Pons (tissue), 1 donor: ENCODE data around the gene GPR84.
"Not testable (repeated sequence)": the region's sequence is repeated elsewhere in the genome, so short reads cannot be mapped to it uniquely, and the experiment has no call there.

Source experiments
- DNase-seq: peaks from one replicate; pipeline ENCODE4 v3.0.0-alpha.2; 2016; ENCODE audit warnings: low spot score

Gene GPR84

DNA sequence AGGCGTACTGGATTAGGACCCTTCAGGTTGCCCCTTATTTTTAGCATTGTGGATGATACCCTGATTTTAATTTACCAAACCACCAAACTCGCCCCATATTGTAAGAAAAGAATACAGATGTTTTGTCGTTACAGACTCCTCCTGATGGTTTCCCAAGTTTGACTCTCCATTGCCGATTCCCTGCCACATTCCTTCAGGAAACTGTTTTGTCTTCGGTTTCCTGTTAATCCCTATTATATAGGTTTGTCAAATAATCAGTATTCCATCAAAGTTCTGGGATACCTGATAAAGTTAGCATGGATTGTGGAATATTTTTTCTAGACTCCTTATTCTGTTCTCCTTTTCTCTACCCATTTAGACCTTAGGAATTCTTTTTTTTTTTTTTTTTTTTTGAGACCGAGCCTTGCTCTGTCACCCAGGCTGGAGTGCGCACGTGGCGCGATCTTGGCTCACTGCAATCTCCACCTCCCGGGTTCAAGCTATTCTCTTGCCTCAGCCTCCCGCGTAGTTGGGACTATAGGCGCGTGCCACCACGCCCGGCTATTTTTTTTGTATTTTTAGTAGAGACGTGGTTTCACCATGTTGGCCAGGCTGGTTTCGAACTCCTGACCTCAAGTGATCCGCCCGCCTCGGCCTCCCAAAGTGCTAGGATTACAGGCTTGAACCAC lies 38.7 kb downstream of the GPR84 start:
- not testable (repeated sequence) for DNase-seq

- DNase-seq: peak; percentile 100
Observed at GRCh38 chr12:54324617-54325441, 39.5 kb downstream of the GPR84 start, which contains the start of gene COPZ1. COPZ1 (plus strand) TSS chr12:54325131; CDS start chr12:54325164, 33 bp downstream.

DNA sequence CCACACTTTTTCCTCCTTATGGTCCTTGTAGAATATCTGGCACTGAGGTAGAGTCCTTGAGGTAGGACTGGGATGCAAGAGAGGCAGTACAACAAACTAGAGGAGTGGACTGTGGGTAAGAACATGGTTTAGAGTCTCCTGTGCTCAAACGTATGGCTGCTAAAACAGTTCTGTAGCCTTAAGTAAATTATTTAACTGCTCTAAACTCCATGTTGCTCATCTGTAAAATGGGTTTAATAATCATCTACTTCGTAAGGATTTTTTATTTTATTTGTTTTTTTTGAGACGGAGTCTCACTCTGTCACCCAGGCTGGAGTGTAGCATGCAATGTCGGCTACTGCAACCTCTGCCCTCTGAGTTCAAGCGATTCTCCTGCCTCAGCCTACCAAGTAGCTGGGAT lies 42.9 kb downstream of the GPR84 start:
- DNase-seq: no peak
